ENCODE data around the gene WFDC1.

- TF ChIP-seq CTCF (IDR thresholded peaks at IDR 0.05) (no peak), POLR2AphosphoS5 (IDR thresholded peaks at IDR 0.05) (no peak)
Observed at GRCh38 chr16:84339766-84340165, 45.1 kb downstream of the WFDC1 start.
